Astrocyte (in vitro differentiated cells and primary cell): ENCODE data around the gene FBXO7. TPM values are rescaled to one million over a fixed set of nuclear protein-coding genes. Genes with fewer than 3 reads are reported as not detected.

Experiments used
- DNase-seq: peaks from one replicate; pipeline ENCODE4 v3.0.0-alpha.2; 2010; ENCODE audit warnings: low read depth
- FAIRE-seq: peaks from 2 replicates; lab custom pipeline; 2011; peaks lifted over from hg19 to GRCh38; lab: Jason Lieb, UNC
- H2AFZ ChIP-seq: 2 replicates; pipeline ENCODE4 v1.6.0; 2012; ENCODE audit warnings: low read depth, low read length, inconsistent platforms
- H3K27ac ChIP-seq: 2 replicates; pipeline ENCODE4 v1.5.1; 2011; ENCODE audit warnings: low read depth, low read length, inconsistent platforms
- H3K27me3 ChIP-seq: 2 replicates; pipeline ENCODE4 v1.6.0; 2011; ENCODE audit warnings: low read length, inconsistent platforms; ENCODE audit not compliant: insufficient read depth
- H3K36me3 ChIP-seq: 2 replicates; pipeline ENCODE4 v1.5.1; 2011; ENCODE audit warnings: low read length, inconsistent platforms; ENCODE audit not compliant: insufficient read depth
- H3K4me1 ChIP-seq: 2 replicates; pipeline ENCODE4 v1.5.1; 2011; ENCODE audit warnings: low read length, inconsistent platforms; ENCODE audit not compliant: insufficient read depth
- H3K4me2 ChIP-seq: 2 replicates; pipeline ENCODE4 v1.6.0; 2012; ENCODE audit warnings: low read length, inconsistent platforms
- H3K4me3 ChIP-seq: 2 replicates; pipeline ENCODE4 v1.5.1; 2011; ENCODE audit warnings: low read depth, mild to moderate bottlenecking, low read length, inconsistent platforms; ENCODE audit not compliant: insufficient read depth
- H3K79me2 ChIP-seq: 2 replicates; pipeline ENCODE4 v1.6.0; 2012; ENCODE audit warnings: mild to moderate bottlenecking, low read length, inconsistent platforms; ENCODE audit not compliant: insufficient read depth
- H3K9ac ChIP-seq: 2 replicates; pipeline ENCODE4 v1.6.0; 2012; ENCODE audit warnings: mild to moderate bottlenecking, low read length, inconsistent platforms
- H3K9me3 ChIP-seq: 2 replicates; pipeline ENCODE4 v1.5.1; 2012; ENCODE audit warnings: low read depth, mild to moderate bottlenecking, low read length, inconsistent platforms; ENCODE audit not compliant: insufficient read depth
- H4K20me1 ChIP-seq: 2 replicates; pipeline ENCODE4 v1.6.0; 2012; ENCODE audit warnings: low read length, inconsistent platforms; ENCODE audit not compliant: insufficient read depth
- H3K27ac Mint-ChIP-seq: one replicate; pipeline ENCODE4 v1.8.0; 2021; ENCODE audit warnings: mild to moderate bottlenecking, mixed read lengths; ENCODE audit not compliant: unreplicated experiment
- H3K27me3 Mint-ChIP-seq: one replicate; pipeline ENCODE4 v1.8.0; 2021; ENCODE audit warnings: low read depth, mixed read lengths; ENCODE audit not compliant: unreplicated experiment
- H3K36me3 Mint-ChIP-seq: one replicate; pipeline ENCODE4 v1.8.0; 2021; ENCODE audit warnings: low read depth, mixed read lengths; ENCODE audit not compliant: unreplicated experiment
- H3K4me1 Mint-ChIP-seq: one replicate; pipeline ENCODE4 v1.8.0; 2021; ENCODE audit warnings: low read depth, mixed read lengths; ENCODE audit not compliant: unreplicated experiment
- H3K4me3 Mint-ChIP-seq: one replicate; pipeline ENCODE4 v1.8.0; 2021; ENCODE audit warnings: mild to moderate bottlenecking, moderate library complexity, mixed read lengths; ENCODE audit not compliant: unreplicated experiment
- H3K9me3 Mint-ChIP-seq: one replicate; pipeline ENCODE4 v1.8.0; 2021; ENCODE audit warnings: mild to moderate bottlenecking, mixed read lengths; ENCODE audit not compliant: unreplicated experiment
- CTCF ChIP-seq: IDR thresholded peaks from 2 replicates; pipeline ENCODE4 v1.5.1; 2011; ENCODE audit warnings: low read depth, mild to moderate bottlenecking, inconsistent platforms, low read length, moderate library complexity; ENCODE audit not compliant: insufficient read depth
- EZH2 ChIP-seq: IDR thresholded peaks from 2 replicates; pipeline ENCODE4 v1.6.1; 2012; ENCODE audit warnings: mild to moderate bottlenecking, low read length, inconsistent platforms; ENCODE audit not compliant: insufficient read depth
- total RNA-seq: library from RNA; stranded (reverse); gene quantifications from 2 replicates; pipeline ENCODE4 v1.2.1, GENCODE V29; 2021

The FBXO7 gene
- total RNA-seq, 1 donor from 2014 or later: 85.9 TPM

GRCh38 chr22:32494971-32495370, 20.4 kb downstream of the FBXO7 start:
- H3K4me1 Mint-ChIP-seq: no peaks in the 10 kb centered on the region
- FAIRE-seq (no peak), DNase-seq (no peak)
- H3K4me3 Mint-ChIP-seq: no peak overlapping the region
- Histone ChIP-seq H3K4me1 (no peaks in the 10 kb centered on the region), H2AFZ (no peak overlapping the region), H3K4me2 (no peak overlapping the region), H3K79me2 (peaks cover 4% of the 10 kb centered on the region), H3K27ac (no peak overlapping the region), H3K36me3 (peaks cover 47% of the 10 kb centered on the region), H3K27me3 (no peaks in the 10 kb centered on the region), H3K4me3 (no peak overlapping the region), H3K9me3 (no peaks in the 10 kb centered on the region), H3K9ac (no peak overlapping the region), H4K20me1 (peaks cover 2% of the 10 kb centered on the region)
- TF ChIP-seq EZH2 (no peak), CTCF (no peak)
- peaks cover 34% of the 10 kb centered on the region for H3K36me3 Mint-ChIP-seq
- no peak overlapping the region for H3K27ac Mint-ChIP-seq
- H3K9me3 Mint-ChIP-seq: no peaks in the 10 kb centered on the region
- no peaks in the 10 kb centered on the region for H3K27me3 Mint-ChIP-seq

GRCh38 chr22:32499666-32500065, 25.1 kb downstream of the FBXO7 start:
- H3K4me2 ChIP-seq: no peak overlapping the region
- H3K36me3 ChIP-seq: peaks cover 16% of the 10 kb centered on the region
- DNase-seq (no peak), FAIRE-seq (no peak)
- H3K4me3 Mint-ChIP-seq: no peak overlapping the region
- H3K27me3 Mint-ChIP-seq: peaks cover 4% of the 10 kb centered on the region
- no peak for TF ChIP-seq CTCF
- TF ChIP-seq EZH2: no peak
- H3K4me1 Mint-ChIP-seq: no peaks in the 10 kb centered on the region
- no peaks in the 10 kb centered on the region for H3K27me3 ChIP-seq
- H3K27ac Mint-ChIP-seq: no peak overlapping the region
- H3K36me3 Mint-ChIP-seq: peaks cover 25% of the 10 kb centered on the region
- no peak overlapping the region for H3K4me3 ChIP-seq
- no peaks in the 10 kb centered on the region for H3K9me3 ChIP-seq
- peaks cover 2% of the 10 kb centered on the region for H4K20me1 ChIP-seq
- no peaks in the 10 kb centered on the region for H3K79me2 ChIP-seq
- no peaks in the 10 kb centered on the region for H3K4me1 ChIP-seq
- no peak overlapping the region for H2AFZ ChIP-seq
- no peak overlapping the region for H3K27ac ChIP-seq
- H3K9ac ChIP-seq: no peak overlapping the region
- no peaks in the 10 kb centered on the region for H3K9me3 Mint-ChIP-seq

DNA sequence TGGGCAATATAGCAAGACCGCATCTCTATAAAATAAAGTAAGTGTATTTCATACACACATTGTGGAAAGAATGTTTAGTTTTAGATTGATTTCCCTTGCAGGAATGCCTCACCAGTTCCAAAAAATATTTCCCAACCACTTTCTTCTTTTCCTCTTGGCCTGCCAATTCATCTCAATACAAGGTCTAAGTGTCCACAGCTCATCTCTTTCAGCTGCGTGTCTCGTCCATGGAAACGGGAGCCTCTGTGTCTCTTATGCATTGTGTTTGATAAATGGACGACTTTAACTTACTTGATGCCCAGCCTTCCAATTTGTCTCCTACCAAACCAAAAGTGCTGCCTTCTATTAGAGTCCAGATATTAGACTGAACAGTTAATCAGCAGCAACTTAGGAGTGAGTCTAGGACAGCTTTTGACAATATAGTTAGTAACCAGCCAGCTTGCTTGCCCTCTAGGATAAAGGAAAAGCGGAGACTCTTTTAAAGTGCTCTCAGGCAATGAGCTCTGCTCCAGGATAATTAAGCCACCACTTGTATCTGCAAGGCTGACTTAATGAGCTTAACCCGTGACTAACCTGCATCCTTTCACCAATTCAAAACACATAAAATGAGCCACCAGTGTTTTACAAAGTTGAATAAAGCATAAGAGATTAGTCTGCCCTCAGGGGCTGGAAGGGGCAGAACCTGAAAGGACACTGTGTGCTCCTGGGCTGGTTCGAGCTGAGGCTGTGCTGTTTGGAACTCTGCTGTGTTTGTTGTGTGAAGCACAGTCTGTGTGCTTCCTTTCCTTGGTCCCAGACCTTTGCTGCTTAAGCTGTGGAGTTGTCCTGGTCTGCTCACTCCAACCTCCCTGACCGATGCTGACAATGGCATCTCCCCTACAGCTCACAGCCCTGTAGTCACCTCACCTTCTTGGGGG, 27.5 kb downstream of the FBXO7 start:
- no peak overlapping the region for H3K27ac Mint-ChIP-seq
- H3K4me1 ChIP-seq: no peaks in the 10 kb centered on the region
- no peaks in the 10 kb centered on the region for H3K79me2 ChIP-seq
- no peaks in the 10 kb centered on the region for H3K9me3 Mint-ChIP-seq
- no peak overlapping the region for H3K4me2 ChIP-seq
- peaks cover 4% of the 10 kb centered on the region for H3K27me3 Mint-ChIP-seq
- H3K9ac ChIP-seq: no peak overlapping the region
- DNase-seq (no peak), FAIRE-seq (no peak)
- peaks cover 16% of the 10 kb centered on the region for H3K36me3 Mint-ChIP-seq
- TF ChIP-seq EZH2 (no peak), CTCF (no peak)
- H3K4me3 Mint-ChIP-seq: no peak overlapping the region
- H3K4me3 ChIP-seq: no peak overlapping the region
- no peak overlapping the region for H2AFZ ChIP-seq
- no peaks in the 10 kb centered on the region for H3K27me3 ChIP-seq
- no peaks in the 10 kb centered on the region for H3K4me1 Mint-ChIP-seq
- H3K27ac ChIP-seq: no peak overlapping the region
- peaks cover 7% of the 10 kb centered on the region for H3K36me3 ChIP-seq
- H4K20me1 ChIP-seq: no peaks in the 10 kb centered on the region
- H3K9me3 ChIP-seq: no peaks in the 10 kb centered on the region
